Measurements from ENCODE around the gene HECTD4.
"Not testable (repeated sequence)": the region's sequence is repeated elsewhere in the genome, so short reads cannot be mapped to it uniquely, and the experiment has no call there.

The HECTD4 gene

GRCh38 chr12:112407683-112408082 lies 25.5 kb upstream of the HECTD4 start:
- not testable (repeated sequence) for DNase-seq (ENCODE audit: low spot score)

GRCh38 chr12:112406519-112407488 lies 24.6 kb upstream of the HECTD4 start:
- DNase-seq (ENCODE audit: low spot score): no peak

GRCh38 chr12:112401903-112402498 lies 19.8 kb upstream of the HECTD4 start:
- DNase-seq (ENCODE audit: low spot score): no peak

GRCh38 chr12:112401054-112401453 lies 18.8 kb upstream of the HECTD4 start:
- no peak for DNase-seq (ENCODE audit: low spot score)

GRCh38 chr12:112393328-112393727 lies 11.1 kb upstream of the HECTD4 start:
- no peak for DNase-seq (ENCODE audit: low spot score)

GRCh38 chr12:112389922-112390654 lies 7.9 kb upstream of the HECTD4 start:
- DNase-seq (ENCODE audit: low spot score): not testable (repeated sequence)

- DNase-seq (ENCODE audit: low spot score): no peak
Observed at GRCh38 chr12:112389228-112389627, 7.0 kb upstream of the HECTD4 start.

- no peak for DNase-seq (ENCODE audit: low spot score)
Observed at GRCh38 chr12:112386726-112387125, 4.5 kb upstream of the HECTD4 start.

GRCh38 chr12:112382866-112383265 lies 635 bp upstream of the HECTD4 start:
- DNase-seq (ENCODE audit: low spot score): no peak

- no peak for DNase-seq (ENCODE audit: low spot score)
Observed at GRCh38 chr12:112381406-112381882, 787 bp downstream of the HECTD4 start.

- DNase-seq (ENCODE audit: low spot score): no peak
Observed at GRCh38 chr12:112380663-112381405, 1.4 kb downstream of the HECTD4 start.

GRCh38 chr12:112375105-112375504 lies 7.1 kb downstream of the HECTD4 start:
- DNase-seq (ENCODE audit: low spot score): no peak

GRCh38 chr12:112374166-112374740 lies 8.0 kb downstream of the HECTD4 start:
- DNase-seq (ENCODE audit: low spot score): no peak

- DNase-seq (ENCODE audit: low spot score): no peak
Observed at GRCh38 chr12:112370868-112371510, 11.2 kb downstream of the HECTD4 start.

- DNase-seq (ENCODE audit: low spot score): no peak
Observed at GRCh38 chr12:112370199-112370598, 12.0 kb downstream of the HECTD4 start.

- DNase-seq (ENCODE audit: low spot score): no peak
Observed at GRCh38 chr12:112368856-112369255, 13.4 kb downstream of the HECTD4 start.

GRCh38 chr12:112367965-112368364 lies 14.3 kb downstream of the HECTD4 start:
- no peak for DNase-seq (ENCODE audit: low spot score)

- DNase-seq (ENCODE audit: low spot score): no peak
Observed at GRCh38 chr12:112362310-112362709, 19.9 kb downstream of the HECTD4 start.

- no peak for DNase-seq (ENCODE audit: low spot score)
Observed at GRCh38 chr12:112361271-112361670, 21.0 kb downstream of the HECTD4 start.

GRCh38 chr12:112359290-112359689 lies 22.9 kb downstream of the HECTD4 start:
- DNase-seq (ENCODE audit: low spot score): no peak

- no peak for DNase-seq (ENCODE audit: low spot score)
Observed at GRCh38 chr12:112357214-112357613, 25.0 kb downstream of the HECTD4 start.
